HL-60/S4 (cell line): Measurements from ENCODE around the gene ENPP1.

Source experiments
- in situ Hi-C: fragments of 300-500 bp; cut with MboI; formaldehyde crosslinking; loops from 2 replicates; pipeline ENCODE4 v1.14.3; 2022; ENCODE audit warnings: low sequenced_read_pairs

Gene ENPP1

DNA sequence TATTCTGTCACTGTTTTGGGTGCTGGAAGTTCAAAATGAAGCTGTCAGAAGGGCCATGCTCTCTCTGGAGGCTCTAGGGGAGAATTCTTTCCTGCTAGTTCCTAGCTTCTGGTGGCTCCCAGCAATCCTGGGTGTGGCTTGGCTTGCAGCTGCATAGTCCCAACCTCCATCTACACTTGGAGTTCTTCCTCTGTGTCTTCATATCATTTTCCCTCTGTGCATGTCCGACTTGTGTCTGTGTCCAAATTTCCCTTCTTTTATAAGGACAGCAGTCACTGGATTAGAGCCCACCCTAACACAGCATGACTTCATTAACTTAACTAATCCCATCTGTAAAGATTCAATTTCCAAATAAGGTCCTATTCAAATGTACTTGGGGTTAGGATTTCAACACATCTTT lies 23.3 kb upstream of the ENPP1 start:
- in situ Hi-C loops = no loop called here

DNA sequence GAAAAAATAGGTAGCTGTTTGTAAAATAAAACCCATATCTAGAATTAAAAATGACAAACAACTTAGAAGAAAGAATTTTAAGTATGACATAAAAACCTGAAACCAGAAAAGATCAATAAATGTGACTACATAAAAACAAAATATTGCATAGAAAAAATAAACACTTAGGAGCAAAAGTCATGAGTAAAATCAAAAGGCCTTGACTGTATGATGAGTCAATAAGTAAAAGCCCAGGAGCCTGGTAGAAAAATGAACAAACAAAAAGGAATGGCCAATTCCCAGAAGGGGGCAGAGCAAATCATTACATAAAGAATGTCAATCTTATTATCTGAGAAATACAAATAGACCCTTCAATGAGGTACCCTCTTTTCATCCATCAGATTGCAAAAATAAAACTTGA lies 20.7 kb upstream of the ENPP1 start:
- in situ Hi-C loops = no loop called here

DNA sequence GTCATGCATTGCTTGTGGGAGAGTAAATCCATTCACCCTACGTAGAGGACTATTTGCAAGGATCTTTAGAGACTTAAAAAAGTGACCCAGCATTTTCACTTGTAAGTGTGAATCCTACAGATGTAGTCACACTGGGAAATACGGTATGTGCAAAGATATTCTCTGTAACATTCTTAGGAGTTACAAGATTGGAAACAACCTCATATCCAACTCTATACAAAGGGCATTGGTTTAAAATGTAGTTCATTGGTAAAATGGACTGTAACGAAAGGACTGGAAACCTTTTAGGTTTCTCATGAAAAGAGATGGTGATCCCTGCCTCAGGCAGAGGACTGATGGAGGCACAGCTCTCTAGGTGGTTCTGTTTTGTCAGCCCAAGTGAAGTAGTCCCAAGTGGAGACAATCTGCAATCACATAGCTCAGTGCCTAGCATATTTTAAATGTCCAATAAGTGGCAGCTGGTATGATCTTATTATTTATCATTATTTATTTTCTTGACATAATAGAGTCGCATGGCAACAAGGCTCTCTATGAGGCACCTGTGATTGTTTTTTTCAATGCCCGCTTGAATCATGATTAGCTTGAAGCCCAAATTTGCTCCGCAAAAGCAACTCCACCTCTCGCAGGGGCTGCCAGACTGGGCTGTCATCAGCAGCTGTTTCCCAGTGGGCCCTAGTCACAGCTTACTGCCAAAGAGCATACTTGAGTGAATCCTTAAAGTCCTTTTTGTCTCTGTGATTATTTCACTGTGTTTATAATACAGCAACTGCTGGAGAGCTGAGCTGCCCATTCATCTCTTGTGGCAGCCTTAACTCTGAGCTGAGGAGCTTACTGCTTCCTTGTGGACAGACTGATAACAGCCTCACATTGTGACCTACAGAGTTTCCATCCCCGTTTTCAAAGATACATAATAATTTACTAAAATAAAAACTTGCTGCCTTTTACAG lies 19.8 kb upstream of the ENPP1 start:
- in situ Hi-C loops = no loop called here

DNA sequence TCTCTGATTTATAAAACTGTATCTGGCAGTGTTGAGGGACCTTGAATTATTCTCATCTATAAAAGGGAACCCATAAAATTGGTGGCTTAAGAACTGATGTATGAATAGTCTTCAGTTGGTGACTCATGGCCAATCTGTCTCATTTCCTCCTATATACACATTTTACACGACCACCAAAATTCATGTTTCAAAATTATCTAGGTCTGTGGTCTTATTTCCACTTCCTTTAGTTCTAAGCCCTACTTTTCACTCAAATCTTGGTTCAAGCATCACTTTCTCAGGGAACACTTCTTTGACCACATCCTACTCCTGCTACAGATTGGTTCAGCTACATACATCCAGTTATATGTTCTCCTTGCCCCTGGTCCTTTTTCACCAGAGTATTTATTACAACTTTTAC lies 18.6 kb upstream of the ENPP1 start:
- in situ Hi-C loops = no loop called here

DNA sequence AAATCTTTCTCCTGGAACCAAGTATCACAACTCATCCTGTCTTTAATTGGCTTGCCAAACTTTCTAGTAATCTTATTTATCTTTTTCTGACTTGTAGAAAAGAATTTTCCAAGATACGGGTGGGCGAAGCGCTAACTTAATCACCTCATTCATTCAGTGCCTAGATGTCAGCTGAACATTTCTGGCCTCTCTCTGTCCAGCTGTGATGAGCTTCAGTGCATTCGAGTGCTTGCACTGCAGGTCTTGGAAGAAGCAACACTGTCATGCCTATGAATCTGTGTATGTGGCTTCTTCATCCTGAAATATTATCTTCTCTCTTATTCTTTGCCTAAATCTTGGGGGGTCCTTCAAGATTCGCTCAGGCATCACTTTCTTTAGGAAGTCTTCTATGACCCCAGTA lies 16.3 kb upstream of the ENPP1 start:
- in situ Hi-C loops = no loop called here

DNA sequence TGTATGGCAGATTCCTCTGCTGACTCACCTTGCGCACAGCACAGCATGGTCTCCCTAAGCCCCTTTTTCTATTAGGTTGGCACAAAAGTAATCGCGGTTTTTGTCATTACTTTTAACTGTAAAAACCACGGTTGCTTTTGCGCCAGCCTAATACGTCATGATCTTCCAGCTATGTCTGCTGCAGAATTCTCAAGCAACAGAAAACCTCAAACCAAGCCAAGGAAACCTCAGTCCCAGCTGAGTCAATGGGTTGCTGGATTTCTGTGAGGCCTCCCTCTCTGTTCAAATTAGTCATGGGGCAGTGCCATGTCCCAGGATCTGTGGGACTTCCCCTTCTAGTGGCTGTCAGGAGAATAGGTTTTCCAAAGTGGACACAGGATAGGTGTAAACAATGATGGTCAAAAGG lies 15.7 kb upstream of the ENPP1 start:
- in situ Hi-C loops = no loop called here

DNA sequence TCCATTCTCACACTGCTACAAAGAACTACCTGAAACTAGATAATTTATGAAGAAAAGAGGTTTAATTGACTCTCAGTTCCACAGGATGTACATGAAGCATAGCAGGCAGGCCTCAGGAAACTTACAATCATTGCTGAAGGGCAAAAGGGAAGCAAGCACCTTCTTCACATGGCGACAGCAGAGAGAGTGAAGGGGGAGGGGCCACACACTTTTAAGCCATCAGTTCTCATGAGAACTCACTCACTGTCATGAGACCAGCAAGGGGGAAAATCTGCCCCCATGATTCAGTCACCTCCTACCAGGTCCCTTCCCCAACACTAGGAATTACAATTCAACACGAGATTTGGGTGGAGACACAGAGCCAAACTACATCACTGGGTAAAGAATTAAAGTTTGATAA lies 12.5 kb upstream of the ENPP1 start:
- in situ Hi-C loops = no loop called here

DNA sequence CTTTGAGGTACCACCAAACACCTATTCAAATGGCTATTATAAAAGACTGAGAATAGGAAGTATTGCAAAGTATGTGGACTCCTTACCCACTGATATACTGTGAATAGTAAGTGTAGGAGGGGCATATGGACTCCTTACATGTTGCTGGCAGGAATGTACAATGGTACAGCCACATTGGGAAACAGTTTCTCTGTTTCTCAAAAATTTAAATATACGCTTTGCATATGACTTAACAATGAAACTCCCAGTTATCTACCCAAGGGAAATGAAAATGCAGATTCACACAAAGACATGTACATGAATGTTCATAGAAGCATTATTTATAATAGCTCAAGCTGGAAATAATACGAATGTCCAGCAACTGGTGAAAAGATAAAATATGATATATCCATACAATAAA lies 5.5 kb upstream of the ENPP1 start:
- in situ Hi-C loops = no loop called here

DNA sequence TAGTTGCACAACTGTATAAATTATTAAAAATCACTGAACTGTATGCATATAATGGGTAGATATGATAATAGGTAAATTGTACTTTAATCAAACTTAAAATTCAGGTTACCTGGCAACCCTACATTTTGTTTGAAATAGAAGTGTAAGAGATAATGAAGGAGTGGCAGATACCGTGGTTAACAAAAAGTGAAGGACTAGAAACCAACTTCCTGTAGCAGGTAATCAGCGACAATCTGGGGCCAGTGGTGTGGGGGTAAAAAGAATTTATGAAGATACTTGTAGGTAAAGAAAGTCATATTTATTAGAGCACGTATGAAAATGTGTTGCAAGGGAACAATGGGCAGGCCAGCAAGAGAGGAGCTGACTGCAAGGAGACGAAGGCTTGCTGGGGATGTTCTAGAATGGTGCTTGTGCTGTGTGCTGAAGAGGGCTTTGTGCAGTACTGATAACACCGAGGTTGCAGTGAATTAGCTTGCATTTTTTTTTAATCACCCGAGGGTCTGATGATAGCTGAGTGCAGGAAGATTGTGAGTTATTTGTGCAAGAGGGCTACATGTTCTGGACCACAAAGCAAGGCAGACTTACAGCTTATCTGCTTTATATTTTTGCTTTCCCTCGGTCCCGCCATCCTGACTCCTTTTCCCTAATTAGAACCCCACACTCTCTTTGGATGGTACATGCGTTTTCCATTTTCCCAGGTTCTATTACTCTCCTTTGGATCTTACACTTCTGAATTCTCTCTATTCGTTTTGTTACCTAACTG lies 4.6 kb upstream of the ENPP1 start:
- in situ Hi-C loops = no loop called here

DNA sequence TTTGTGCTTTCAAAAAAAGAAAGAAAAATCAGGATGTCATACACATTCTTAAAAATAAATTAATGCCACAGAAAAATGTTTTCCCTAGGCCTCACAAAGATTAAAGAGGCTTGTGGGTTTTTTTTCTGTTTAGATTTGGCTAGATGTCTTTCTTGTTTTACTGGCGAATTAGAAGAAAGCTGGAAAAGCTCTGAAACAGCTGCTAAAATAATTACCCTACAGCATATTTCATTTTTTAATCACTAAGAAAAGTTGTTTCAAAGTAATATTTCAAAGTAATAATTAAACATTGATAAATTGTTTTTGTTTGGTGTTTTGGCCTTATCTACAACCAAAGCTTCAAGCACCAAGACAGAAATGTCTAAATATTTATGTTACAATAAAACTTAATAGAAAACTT lies 3.7 kb upstream of the ENPP1 start:
- in situ Hi-C loops = no loop called here

DNA sequence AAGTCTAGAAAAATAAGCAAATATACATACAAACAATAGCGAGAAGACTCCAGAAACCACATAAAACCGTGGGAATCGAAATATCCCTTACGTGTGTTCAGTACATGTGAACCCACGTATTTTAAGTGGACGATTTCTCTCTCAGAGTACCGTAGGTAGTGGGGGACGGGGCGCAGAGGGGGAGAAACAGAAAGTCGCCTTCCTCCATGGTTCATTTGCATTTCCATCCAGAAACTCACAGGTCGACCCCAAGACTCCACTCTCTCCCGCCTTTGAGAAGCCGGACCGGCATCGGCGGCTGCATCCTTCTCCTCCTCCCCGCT lies 538 bp upstream of the ENPP1 start:
- in situ Hi-C loops = no loop called here

DNA sequence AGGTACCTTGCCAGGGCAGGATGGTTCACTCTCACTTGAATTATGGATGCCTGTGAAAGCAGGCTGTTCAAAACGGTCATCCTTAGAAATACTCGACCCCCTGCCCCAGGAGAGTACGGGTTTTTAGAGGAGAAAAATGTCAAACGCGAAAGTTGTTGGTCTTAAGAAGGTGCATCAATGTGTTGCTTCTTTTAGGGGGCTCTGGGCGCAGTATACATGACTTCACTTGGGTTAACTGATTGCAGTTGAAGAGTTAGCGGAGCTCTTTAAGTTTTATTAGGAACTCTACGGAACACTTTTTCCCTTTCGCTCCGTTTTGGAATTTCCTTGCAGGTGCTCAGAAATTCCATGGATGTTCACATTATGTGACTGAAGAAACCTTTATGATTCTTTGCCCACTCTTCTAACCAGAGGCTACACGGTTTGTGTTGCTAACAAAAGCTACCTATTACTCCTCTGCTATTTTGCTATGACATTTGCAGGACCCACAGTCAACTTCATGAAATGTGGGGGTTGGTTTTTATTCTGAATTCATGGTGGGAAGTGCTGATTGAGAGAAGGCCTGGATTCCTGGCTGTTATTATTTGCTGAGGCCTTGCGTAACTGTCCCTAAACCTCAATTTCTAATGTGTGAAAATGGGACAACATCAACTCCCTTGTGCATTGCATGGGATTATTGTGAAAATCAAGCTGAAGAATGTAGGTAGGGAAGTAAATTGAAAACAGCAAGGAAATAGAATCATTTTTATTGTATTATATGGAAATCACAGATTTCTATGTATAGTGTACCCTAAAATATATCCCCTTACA lies 845 bp downstream of the ENPP1 start:
- in situ Hi-C loops = no loop called here

DNA sequence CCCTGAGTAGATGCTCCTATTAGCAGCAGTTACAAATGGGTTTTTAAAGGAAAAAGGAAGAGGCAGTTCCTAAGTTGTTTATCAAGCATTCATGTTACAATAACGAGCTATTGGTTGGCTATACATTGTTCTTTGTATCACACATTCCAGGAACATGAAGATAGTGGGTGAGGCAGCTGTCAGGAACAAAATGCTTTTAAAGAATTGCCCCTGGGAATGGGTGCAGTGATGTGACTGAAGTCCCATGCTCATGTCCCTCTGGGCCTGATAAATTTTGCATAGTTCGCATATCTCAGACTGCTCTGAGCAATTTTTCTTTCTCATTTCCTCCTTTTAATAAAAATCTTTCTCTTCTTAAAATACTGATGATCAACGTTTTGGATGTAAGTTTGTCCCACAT lies 3.7 kb downstream of the ENPP1 start:
- in situ Hi-C loops = no loop called here

DNA sequence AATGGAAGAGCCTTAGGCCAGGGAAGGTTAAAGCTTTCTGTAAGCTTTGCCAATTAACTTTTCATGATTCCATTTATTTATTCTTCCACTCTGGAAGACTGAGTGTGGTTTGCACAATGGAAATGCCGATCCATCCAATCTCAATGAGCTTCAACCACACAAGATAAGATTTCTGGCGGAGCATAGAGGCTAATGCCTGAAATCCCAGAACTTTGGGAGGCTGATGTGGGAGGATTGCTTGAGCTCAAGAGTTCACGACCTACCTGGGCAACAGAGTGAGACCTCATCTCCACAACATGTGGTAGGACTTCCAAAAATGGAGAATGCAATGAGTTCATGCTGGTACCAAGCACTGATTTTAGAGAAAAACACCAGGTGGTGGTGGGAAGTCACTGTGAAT lies 6.2 kb downstream of the ENPP1 start:
- in situ Hi-C loops = no loop called here

DNA sequence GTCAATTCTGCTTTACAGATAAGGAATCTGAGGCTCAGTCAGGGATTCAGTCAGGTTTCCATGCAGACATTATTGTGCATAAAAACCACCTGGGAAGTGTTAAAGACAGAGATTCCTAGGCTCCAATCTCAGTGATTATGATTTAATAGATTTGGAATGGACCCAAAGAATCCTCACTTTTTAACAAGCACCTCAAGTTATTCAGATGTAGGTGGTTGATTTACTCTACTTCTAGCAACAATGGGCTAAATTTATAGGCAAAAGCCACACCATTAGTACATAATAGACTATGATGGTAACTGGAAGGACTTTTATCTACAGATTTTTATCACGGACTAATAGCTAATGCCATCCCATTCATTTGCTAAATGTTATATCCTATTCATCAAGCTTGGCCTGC lies 9.0 kb downstream of the ENPP1 start:
- in situ Hi-C loops = no loop called here

DNA sequence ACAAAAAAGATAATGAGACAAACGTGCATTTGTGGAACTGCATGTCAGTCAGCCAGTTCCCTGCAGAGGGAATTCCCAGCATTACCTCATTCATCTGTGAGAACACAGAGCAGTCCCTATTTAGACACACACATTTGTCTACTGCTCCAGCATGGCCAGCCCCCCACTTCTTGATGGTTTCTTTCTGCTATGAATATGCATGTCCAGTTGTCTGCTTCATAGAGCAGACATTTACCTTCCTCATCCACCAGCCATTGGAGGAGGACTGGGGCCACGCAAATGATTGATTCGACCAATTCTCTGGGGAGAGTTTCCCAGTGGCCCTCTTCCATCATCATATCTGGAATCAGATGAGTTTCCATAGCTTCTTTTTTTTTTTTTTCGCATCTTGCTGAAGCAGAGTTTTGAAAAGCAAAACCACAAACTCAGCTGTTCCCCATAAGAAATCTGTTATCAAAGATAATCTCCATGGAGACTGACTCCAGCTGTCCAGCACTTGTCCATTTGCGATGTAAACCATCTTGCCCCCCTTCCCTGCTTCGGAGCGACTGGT lies 11.8 kb downstream of the ENPP1 start:
- in situ Hi-C loops = no loop called here

DNA sequence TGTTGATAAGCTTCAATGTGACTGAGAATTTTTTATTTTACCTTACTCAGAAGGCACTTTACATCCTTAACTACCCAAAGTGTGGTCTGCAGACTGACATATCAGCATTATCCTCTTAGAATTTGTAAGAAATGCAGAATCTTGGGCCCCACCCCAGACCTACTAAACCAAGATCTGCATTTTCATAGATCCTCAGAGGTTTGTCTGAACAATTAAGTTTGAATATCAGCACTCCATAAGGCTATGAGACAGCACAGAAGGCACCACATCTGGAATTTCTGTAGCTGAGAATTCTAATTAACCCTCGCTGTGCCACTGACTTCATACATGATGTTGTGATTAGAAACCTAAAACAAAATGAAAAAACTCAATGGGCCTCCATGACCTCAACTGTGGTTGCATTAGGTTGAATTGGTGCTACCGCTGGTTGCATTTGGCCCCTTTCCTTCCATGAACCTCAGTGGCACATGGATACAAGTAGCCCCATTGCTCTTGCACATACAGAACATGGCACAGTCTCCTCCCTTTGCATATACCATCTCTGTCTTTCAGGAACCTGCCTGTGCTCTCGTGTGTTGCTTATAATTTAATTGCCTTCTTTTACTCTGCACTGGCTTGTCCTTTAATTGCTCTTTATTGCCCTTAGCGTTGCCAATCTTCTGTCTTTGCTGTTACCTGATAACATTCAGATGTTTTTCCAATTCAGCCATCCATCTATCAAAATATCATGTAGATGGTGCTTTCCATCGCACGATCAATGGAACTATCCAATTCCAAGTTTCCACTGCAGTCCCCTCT lies 13.4 kb downstream of the ENPP1 start:
- in situ Hi-C loops = no loop called here

DNA sequence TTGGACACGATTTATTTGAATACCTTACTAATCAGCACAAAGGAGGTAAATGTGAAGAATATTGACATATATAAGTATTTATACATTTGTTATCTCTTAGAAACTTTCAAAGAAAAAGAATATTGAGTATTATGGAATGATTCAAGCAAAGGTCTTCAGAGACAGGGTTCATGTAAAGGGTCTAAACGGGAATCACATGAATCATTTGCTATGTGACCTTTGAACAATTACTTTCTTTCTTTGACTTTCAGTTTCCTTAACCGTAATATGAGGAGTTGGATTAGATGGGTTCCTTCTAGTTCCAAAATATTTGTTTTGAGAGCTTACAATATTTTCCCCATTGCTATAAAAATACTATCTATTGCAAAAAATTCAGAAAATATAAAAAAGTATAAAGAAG lies 14.3 kb downstream of the ENPP1 start:
- in situ Hi-C loops = no loop called here

DNA sequence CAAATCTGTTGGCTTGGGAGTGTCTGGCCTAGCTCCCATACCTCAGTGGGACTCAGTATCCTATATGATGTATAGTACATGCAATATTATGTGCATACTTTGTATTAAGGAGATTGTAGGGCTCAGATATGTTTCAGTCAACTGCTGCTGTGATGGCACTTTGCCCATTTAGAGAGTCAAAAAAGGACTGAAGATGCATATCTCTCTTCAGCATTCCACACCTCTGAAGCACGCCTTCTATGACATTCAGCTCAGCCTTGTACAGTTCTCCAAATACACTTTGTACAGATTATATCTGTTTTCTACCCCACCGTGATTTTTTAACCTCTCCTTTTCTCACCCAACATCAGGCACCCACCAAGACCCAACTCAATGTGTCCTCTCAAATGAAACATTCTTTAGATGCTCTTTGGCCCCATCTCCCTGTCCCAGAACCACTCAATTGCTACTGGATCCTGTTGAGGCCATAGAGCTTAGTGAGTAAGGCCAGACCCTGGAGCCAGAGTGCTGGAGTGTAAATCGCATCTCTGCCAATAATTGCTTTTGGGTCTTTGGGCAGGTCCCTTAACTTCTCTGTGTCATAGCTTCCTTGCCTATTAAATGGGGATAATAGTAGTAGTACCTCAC lies 15.6 kb downstream of the ENPP1 start:
- in situ Hi-C loops = no loop called here

DNA sequence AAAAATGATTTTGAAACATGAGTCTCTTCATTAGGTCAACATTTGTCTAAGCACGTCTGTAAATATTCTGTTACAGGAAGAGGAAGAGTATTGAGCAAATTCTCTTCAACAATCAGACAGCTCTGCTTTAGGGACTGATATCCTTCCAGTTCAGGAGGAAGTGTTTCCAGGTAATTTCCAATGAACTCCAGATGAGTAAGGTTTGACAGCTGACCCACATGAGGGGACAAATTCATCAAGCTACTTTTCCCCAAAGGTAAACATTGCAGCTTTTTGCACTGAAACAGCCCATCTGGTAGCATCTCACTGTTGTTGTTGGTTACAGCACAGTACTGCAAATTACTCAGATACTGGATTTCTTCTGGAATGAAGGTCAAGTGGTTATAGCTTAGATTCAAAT lies 18.1 kb downstream of the ENPP1 start:
- in situ Hi-C loops = no loop called here
